Gastrocnemius medialis (tissue), 4 donors: Measurements from ENCODE around the gene PPP1CA. TPM values are rescaled to one million over a fixed set of nuclear protein-coding genes. Genes with fewer than 3 reads are reported as not detected.

Experiments
- ATAC-seq, 2 donors: fragments of 150-250 bp; one replicate each; pipeline ENCODE4 v1.9.1; 2016
- DNase-seq, 2 donors: peaks; one replicate each; pipeline ENCODE4 v3.0.0-alpha.2; 2019
- H3K27ac ChIP-seq, 4 donors: fragments of 200-600 bp; sonication (generic); 1 replicate in 1 of 4; 2 replicates in 3 of 4; pipeline ENCODE4 v1.5.1; 2016 to 2018; ENCODE audit warnings: mild to moderate bottlenecking in 2 of 4, moderate library complexity in 1 of 4
- H3K27me3 ChIP-seq, 3 donors: fragments of 200-600 bp; sonication (generic) in 2 of 3; 1 replicate in 1 of 3; 2 replicates in 2 of 3; pipeline versions ENCODE4 v1.5.1 to v1.6.0; 2016 to 2019; ENCODE audit warnings: mild to moderate bottlenecking in 1 of 3, moderate library complexity in 1 of 3
- H3K36me3 ChIP-seq, 2 donors: fragments of 200-600 bp; sonication (generic) in 1 of 2; one replicate each; pipeline ENCODE4 v1.5.1; 2017 to 2018
- H3K4me1 ChIP-seq, 2 donors: fragments of 200-600 bp; sonication (generic) in 1 of 2; one replicate each; pipeline ENCODE4 v1.5.1; 2016 to 2017; ENCODE audit warnings: mild to moderate bottlenecking in 2 of 2
- H3K4me3 ChIP-seq, 4 donors: fragments of 200-600 bp; sonication (generic) in 3 of 4; 1 replicate in 1 of 4; 2 replicates in 3 of 4; pipeline ENCODE4 v1.5.1; 2016 to 2019; ENCODE audit warnings: mild to moderate bottlenecking in 2 of 4
- H3K9me3 ChIP-seq, 3 donors: fragments of 200-600 bp; sonication (generic) in 2 of 3; 1 replicate in 1 of 3; 2 replicates in 2 of 3; pipeline ENCODE4 v1.5.1; 2016 to 2019
- POLR2A ChIP-seq, 2 donors: fragments of 450-650 bp; IDR thresholded peaks; one replicate each; pipeline ENCODE4 v1.6.1; 2017; ENCODE audit warnings: antibody characterized with exemption in 2 of 2, mild to moderate bottlenecking in 2 of 2, moderate library complexity in 2 of 2
- in situ Hi-C, 4 donors: fragments of 200-750 bp; cut with MboI; loops; one replicate each; pipeline versions ENCODE4 v1.15.0 to v1.8.0; 2017; ENCODE audit warnings: low sequenced_read_pairs in 4 of 4
- intact Hi-C: fragments of 100-400 bp; cut with DNase I; formaldehyde crosslinking; loops from one replicate; pipeline ENCODE4 v1.15.1; 2023; ENCODE audit warnings: low total_unique reads
- total RNA-seq, 4 donors: library from RNA; depleted of rRNA; stranded (reverse); fragments of >200 nt; gene quantifications; one replicate each; pipeline versions ENCODE4 v1.1.0 to v1.2.3, GENCODE V29; 2016
- TF ChIP-seq, protein P1 (sequence below), 5 experiments: fragments of 450-650 bp in 3 of 5; fragments of 200-600 bp in 2 of 5; sonication (generic) in 2 of 5; IDR thresholded peaks in 4 of 5; conservative IDR thresholded peaks in 1 of 5; 1 replicate in 4 of 5; 2 replicates in 1 of 5; pipeline ENCODE4 v1.5.1; 2016 to 2019; ENCODE audit warnings: antibody characterized with exemption in 5 of 5, mild to moderate bottlenecking in 3 of 5, moderate library complexity in 3 of 5

Gene PPP1CA
- total RNA-seq, 4 donors from 2014 or later, result 78.4 to 193 (median 124) TPM

DNA sequence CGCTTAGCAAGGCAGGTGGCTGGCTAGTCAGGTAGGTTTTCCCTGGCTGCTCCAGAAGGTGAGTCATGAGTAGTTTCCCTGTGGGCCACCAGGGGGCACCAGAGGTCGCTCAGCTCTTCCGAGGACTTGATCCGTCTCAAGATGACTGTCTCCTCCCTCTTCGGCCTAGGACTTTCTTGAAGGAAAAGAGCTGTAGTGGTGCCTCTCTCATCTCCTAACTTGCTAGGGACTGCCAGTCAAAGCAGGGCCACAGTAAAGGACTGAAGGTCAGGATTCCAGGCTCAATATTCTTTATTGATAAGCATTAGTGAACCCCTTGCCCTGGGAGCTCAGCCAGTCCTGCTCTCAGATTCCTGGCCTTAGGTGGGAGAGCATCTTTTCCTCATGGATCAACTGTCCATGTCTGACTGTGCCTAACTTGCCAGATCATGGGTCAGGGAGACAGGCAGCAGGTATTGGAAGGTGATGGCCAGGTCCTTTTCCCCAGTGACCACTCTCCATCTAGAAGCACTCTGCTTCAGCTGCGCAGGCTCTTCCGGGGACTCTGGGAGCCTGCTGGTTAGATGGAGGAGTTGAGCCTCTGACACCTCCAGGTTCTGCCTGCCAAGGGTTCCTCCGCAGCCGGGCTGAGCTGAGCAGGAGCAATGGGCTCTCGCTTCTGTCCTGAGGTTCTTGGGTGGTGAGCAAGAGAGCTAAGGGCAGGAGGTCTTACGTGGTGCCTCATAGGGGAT is 50.2 kb downstream of the PPP1CA start:
- in situ Hi-C loops, result loop anchor here in 3 of 4 donors (5.0 kb wide), 1 partner anchor 36 kb away; no protein-coding TSS in a partner anchor
- TF ChIP-seq POLR2A (IDR thresholded peaks at IDR 0.05), result no peak
- TF ChIP-seq, protein P1, sequence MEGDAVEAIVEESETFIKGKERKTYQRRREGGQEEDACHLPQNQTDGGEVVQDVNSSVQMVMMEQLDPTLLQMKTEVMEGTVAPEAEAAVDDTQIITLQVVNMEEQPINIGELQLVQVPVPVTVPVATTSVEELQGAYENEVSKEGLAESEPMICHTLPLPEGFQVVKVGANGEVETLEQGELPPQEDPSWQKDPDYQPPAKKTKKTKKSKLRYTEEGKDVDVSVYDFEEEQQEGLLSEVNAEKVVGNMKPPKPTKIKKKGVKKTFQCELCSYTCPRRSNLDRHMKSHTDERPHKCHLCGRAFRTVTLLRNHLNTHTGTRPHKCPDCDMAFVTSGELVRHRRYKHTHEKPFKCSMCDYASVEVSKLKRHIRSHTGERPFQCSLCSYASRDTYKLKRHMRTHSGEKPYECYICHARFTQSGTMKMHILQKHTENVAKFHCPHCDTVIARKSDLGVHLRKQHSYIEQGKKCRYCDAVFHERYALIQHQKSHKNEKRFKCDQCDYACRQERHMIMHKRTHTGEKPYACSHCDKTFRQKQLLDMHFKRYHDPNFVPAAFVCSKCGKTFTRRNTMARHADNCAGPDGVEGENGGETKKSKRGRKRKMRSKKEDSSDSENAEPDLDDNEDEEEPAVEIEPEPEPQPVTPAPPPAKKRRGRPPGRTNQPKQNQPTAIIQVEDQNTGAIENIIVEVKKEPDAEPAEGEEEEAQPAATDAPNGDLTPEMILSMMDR (IDR thresholded peaks at IDR 0.05 in 4 of 5, conservative IDR thresholded peaks at IDR 0.05 in 1 of 5), result peak; percentile 86 to 96 (median 94)
- intact Hi-C loops, result loop anchor here (1.0 kb wide), 1 partner anchor 31 kb away; no protein-coding TSS in a partner anchor

DNA sequence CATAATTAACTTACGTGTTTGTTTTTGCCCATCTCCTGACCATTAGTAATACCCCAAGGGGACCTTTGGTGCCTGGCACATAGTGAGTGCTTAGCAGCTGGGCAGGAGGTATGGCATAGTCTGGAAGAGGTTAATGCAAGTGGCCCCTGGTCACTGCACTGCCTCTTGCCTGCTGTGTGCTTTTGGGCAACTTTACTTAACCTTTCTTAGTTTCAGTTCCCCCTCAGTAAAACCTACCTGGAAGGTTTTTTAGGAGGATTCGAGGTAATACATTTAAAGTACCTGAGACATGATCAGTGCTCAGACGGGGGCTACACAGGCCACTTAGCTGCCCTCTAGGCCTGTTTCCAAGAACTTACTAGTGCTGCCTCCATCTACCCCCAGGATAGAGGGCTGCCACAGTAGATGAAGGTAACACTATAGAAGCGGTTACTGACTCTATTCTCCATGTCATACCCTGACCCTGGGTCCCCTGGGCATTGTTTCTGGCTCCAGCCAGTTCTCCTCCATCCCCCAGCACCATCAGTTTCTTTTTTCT is 51.7 kb downstream of the PPP1CA start:
- ATAC-seq (no peak), DNase-seq (no peak)
- H3K9me3 ChIP-seq, result no peaks in the 10 kb centered on the region
- no peak overlapping the region for H3K4me3 ChIP-seq
- in situ Hi-C loops (loop anchor here in 3 of 4 donors (5.0 kb wide), 1 partner anchor 37 kb away; no protein-coding TSS in a partner anchor), intact Hi-C loops (no loop called here)
- H3K36me3 ChIP-seq, result peaks cover 0 to 5% of the 10 kb centered on the region in 2 donors
- TF ChIP-seq POLR2A (IDR thresholded peaks at IDR 0.05), result no peak
- TF ChIP-seq, protein P1 (IDR thresholded peaks at IDR 0.05 in 4 of 5, conservative IDR thresholded peaks at IDR 0.05 in 1 of 5), result no peak
- H3K27me3 ChIP-seq, result no peaks in the 10 kb centered on the region
- no peak overlapping the region for H3K27ac ChIP-seq
- H3K4me1 ChIP-seq, result peaks cover 27 to 30% of the 10 kb centered on the region in 2 donors

More for the DNA sequence above, 50.2 kb downstream of the PPP1CA start:
- no peak overlapping the region for H3K4me3 ChIP-seq
- peak; percentile 25 to 42 for ATAC-seq
- peaks cover 36 to 41% of the 10 kb centered on the region in 2 donors for H3K4me1 ChIP-seq
- peak overlapping the region; percentile 94 to 100 (median 98) for H3K27ac ChIP-seq
- DNase-seq, result peak in 1 of 2 donors; percentile 70
- no peaks in the 10 kb centered on the region for H3K9me3 ChIP-seq
- no peaks in the 10 kb centered on the region for H3K27me3 ChIP-seq
- peaks cover 0 to 5% of the 10 kb centered on the region in 2 donors for H3K36me3 ChIP-seq

DNA sequence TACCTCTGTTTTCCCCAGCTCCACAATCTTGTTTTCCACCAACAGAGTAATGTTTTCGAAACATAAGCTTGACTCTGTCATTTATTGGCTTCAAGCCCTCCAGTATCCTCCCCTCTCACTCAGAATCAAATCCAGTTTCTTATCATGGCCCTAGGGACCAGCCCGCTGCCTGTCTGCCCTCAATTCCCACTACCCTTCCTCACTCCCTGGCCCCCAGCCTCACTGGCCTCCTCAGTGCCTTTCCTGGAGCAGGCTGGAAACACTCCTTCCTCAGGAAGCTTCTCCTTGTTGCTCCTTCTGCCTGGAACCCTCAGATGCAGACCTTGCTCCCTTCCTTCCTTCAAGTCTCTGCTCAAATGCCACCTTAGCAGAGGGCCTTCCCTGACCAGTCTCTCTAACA is 52.2 kb downstream of the PPP1CA start:
- Histone ChIP-seq H3K27ac (no peak overlapping the region), H3K4me3 (no peak overlapping the region), H3K36me3 (peaks cover 0 to 5% of the 10 kb centered on the region in 2 donors), H3K27me3 (no peaks in the 10 kb centered on the region), H3K4me1 (peaks cover 22 to 24% of the 10 kb centered on the region in 2 donors), H3K9me3 (no peaks in the 10 kb centered on the region)
- DNase-seq, result no peak
- TF ChIP-seq, protein P1 (IDR thresholded peaks at IDR 0.05 in 4 of 5, conservative IDR thresholded peaks at IDR 0.05 in 1 of 5), result no peak
- no peak for TF ChIP-seq POLR2A (IDR thresholded peaks at IDR 0.05)
- intact Hi-C loops, result no loop called here
- in situ Hi-C loops, result no loop called here
- ATAC-seq, result no peak

DNA sequence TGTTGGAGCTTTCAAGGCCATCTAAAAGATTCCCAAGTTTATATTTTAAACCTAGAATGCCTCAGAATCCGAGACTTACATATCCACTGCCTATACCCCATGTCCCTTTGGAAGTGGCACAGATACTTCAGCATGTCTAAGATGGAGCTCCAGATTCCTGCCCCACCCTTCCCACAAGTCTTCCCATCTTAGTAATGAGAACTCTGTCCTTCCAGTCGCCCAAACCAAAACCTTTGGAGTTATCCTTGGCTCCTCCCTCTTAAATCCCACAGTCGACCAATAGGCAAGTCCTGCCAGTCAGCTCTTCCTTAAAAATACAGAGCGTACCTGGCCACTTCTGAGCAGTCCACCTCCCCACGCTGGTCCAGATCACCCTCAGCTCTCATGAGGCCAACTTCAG is 52.6 kb downstream of the PPP1CA start:
- in situ Hi-C loops, result no loop called here
- Histone ChIP-seq H3K27me3 (no peaks in the 10 kb centered on the region), H3K36me3 (peaks cover 0 to 5% of the 10 kb centered on the region in 2 donors), H3K9me3 (no peaks in the 10 kb centered on the region), H3K27ac (no peak overlapping the region), H3K4me1 (peaks cover 18 to 20% of the 10 kb centered on the region in 2 donors), H3K4me3 (no peak overlapping the region)
- TF ChIP-seq, protein P1 (IDR thresholded peaks at IDR 0.05 in 4 of 5, conservative IDR thresholded peaks at IDR 0.05 in 1 of 5), result no peak
- no peak for TF ChIP-seq POLR2A (IDR thresholded peaks at IDR 0.05)
- no peak for DNase-seq
- intact Hi-C loops, result no loop called here
- no peak for ATAC-seq

Other genes with a start within 250 kb of the PPP1CA start
- gene GRK2, start 135.4 kb downstream of the PPP1CA start, total RNA-seq, result 10 to 100 TPM; 40.2 to 79.8 (median 68.4) TPM
- 10 to 100 TPM in 1 of 4 donors, 1 to 10 TPM in 3; 5.8 to 10.6 (median 9.7) TPM for gene ANKRD13D, start 112.6 kb downstream of the PPP1CA start, total RNA-seq
- gene SSH3, start 98.3 kb downstream of the PPP1CA start, total RNA-seq, result 10 to 100 TPM in 2 of 4 donors, 1 to 10 TPM in 2; 7.9 to 16.3 (median 11.9) TPM
- gene POLD4, start 48.3 kb downstream of the PPP1CA start, total RNA-seq, result 100 to 1,000 TPM in 2 of 4 donors, 10 to 100 TPM in 2; 57.4 to 115 (median 87.9) TPM
- gene CLCF1, start 28.3 kb downstream of the PPP1CA start, total RNA-seq, result 1 to 10 TPM in 2 of 4 donors, under 1 TPM in 2; 0.24 to 2.7 (median 0.91) TPM
- 10 to 100 TPM in 2 of 4 donors, 1 to 10 TPM in 2; 5.2 to 14.7 (median 7.7) TPM for gene RAD9A, start 9.9 kb downstream of the PPP1CA start, total RNA-seq
- gene TBC1D10C, start 2.2 kb upstream of the PPP1CA start, total RNA-seq, result under 1 TPM in 3 of 4 donors, not detected in 1; 0.44 to 0.78 (median 0.56) TPM
- 10 to 100 TPM in 1 of 4 donors, 1 to 10 TPM in 3; 2.5 to 11.0 (median 4.9) TPM for gene CARNS1, start 13.8 kb upstream of the PPP1CA start, total RNA-seq
- 10 to 100 TPM; 38.0 to 74.1 (median 39.4) TPM for gene RPS6KB2, start 26.6 kb upstream of the PPP1CA start, total RNA-seq
- gene PTPRCAP, start 35.8 kb upstream of the PPP1CA start, total RNA-seq, result 1 to 10 TPM in 3 of 4 donors, under 1 TPM in 1; 0.47 to 1.5 (median 1.3) TPM
- gene CORO1B, start 41.6 kb upstream of the PPP1CA start, total RNA-seq, result 10 to 100 TPM in 3 of 4 donors, 1 to 10 TPM in 1; 4.9 to 14.8 (median 12.5) TPM
- gene GPR152, start 50.9 kb upstream of the PPP1CA start, total RNA-seq, result not detected
- under 1 TPM; 0.19 to 0.55 (median 0.30) TPM for gene CABP4, start 53.5 kb upstream of the PPP1CA start, total RNA-seq
- gene TMEM134, start 67.4 kb upstream of the PPP1CA start, total RNA-seq, result 100 to 1,000 TPM in 2 of 4 donors, 10 to 100 TPM in 2; 79.8 to 155 (median 108) TPM
- 10 to 100 TPM; 33.0 to 60.8 (median 48.8) TPM for gene AIP, start 81.2 kb upstream of the PPP1CA start, total RNA-seq
- gene PITPNM1, start 103.5 kb upstream of the PPP1CA start, total RNA-seq, result 10 to 100 TPM in 1 of 4 donors, 1 to 10 TPM in 3; 4.0 to 12.2 (median 7.7) TPM
- gene CDK2AP2, start 106.3 kb upstream of the PPP1CA start, total RNA-seq, result 10 to 100 TPM; 24.1 to 47.5 (median 37.3) TPM
- gene CABP2, start 121.6 kb upstream of the PPP1CA start, total RNA-seq, result not detected
- 100 to 1,000 TPM; 316 to 866 (median 549) TPM for gene GSTP1, start 182.0 kb upstream of the PPP1CA start, total RNA-seq
- 100 to 1,000 TPM; 306 to 608 (median 365) TPM for gene NDUFV1, start 205.1 kb upstream of the PPP1CA start, total RNA-seq
- gene NUDT8, start 228.1 kb upstream of the PPP1CA start, total RNA-seq, result 10 to 100 TPM; 23.3 to 42.4 (median 36.2) TPM
- not detected for gene TBX10, start 237.9 kb upstream of the PPP1CA start, total RNA-seq
- not detected for gene ACY3, start 248.9 kb upstream of the PPP1CA start, total RNA-seq